Lung (tissue), 12 donors: ENCODE measurements around the gene C6orf58. TPM values are rescaled to one million over a fixed set of nuclear protein-coding genes. Genes with fewer than 3 reads are reported as not detected.

Experiments
- ATAC-seq: fragments of 200-7000 bp; cut with Tn5 transposase; one replicate; pipeline ENCODE4 v1.9.1; 2020; ENCODE audit warnings: moderate number of reproducible peaks; ENCODE audit not compliant: insufficient read depth, low FRiP score
- DNase-seq, 3 donors: peaks; one replicate each; pipeline ENCODE4 v3.0.0-alpha.2; 2013 to 2017
- H3K27ac ChIP-seq, 2 donors: one replicate each; pipeline ENCODE4 v1.5.1; 2013; ENCODE audit warnings: mild to moderate bottlenecking in 2 of 2, moderate library complexity in 2 of 2, control low read depth in 1 of 2, inconsistent platforms in 1 of 2, low read depth in 1 of 2, low read length in 1 of 2
- H3K27me3 ChIP-seq, 3 donors: one replicate each; pipeline ENCODE4 v1.5.1; 2013; ENCODE audit warnings: low read length in 2 of 3; ENCODE audit not compliant: control insufficient read depth in 3 of 3, insufficient read depth in 3 of 3
- H3K36me3 ChIP-seq, 4 donors: one replicate each; pipeline ENCODE4 v1.5.1; 2013; ENCODE audit warnings: low read length in 4 of 4, mild to moderate bottlenecking in 1 of 4, moderate library complexity in 1 of 4; ENCODE audit not compliant: control insufficient read depth in 4 of 4, insufficient read depth in 4 of 4
- H3K4me1 ChIP-seq, 5 donors: one replicate each; pipeline ENCODE4 v1.5.1; 2013; ENCODE audit warnings: low read length in 5 of 5, mild to moderate bottlenecking in 2 of 5, moderate library complexity in 1 of 5; ENCODE audit not compliant: control insufficient read depth in 5 of 5, insufficient read depth in 5 of 5
- H3K4me3 ChIP-seq: one replicate; pipeline ENCODE4 v1.5.1; 2013; ENCODE audit warnings: mild to moderate bottlenecking, control low read depth, moderate library complexity
- H3K9ac ChIP-seq, 2 donors: one replicate each; pipeline ENCODE4 v1.5.1; 2013; ENCODE audit warnings: low read length in 2 of 2, control low read depth in 1 of 2; ENCODE audit not compliant: insufficient read depth in 1 of 2
- H3K9me3 ChIP-seq, 4 donors: one replicate each; pipeline ENCODE4 v1.5.1; 2013; ENCODE audit warnings: low read length in 3 of 4, mild to moderate bottlenecking in 1 of 4, moderate library complexity in 1 of 4; ENCODE audit not compliant: control insufficient read depth in 4 of 4, insufficient read depth in 3 of 4
- CTCF ChIP-seq: IDR thresholded peaks from 2 replicates; pipeline ENCODE4 v1.5.1; 2012; ENCODE audit warnings: mild to moderate bottlenecking; ENCODE audit errors: control extremely low read depth, extremely low read depth
- WGBS, 2 donors: extraction: QIAGEN DNeasy Blood & Tissue Kit; methylation state at CpG; one replicate each; pipeline ENCODE4 v1.1.7; 2013; 5-methylcytosine and 5-hydroxymethylcytosine counted together
- polyA plus RNA-seq, 2 donors: library from polyadenylated mRNA; stranded (reverse); fragments of 200-250 nt; gene quantifications; one replicate each; pipeline ENCODE4 v1.2.1, GENCODE V29; 2013
- total RNA-seq, 2 donors: library from RNA; depleted of rRNA in 1 of 2; stranded (reverse); fragments of >200 nt in 1 of 2; gene quantifications; one replicate each; pipeline ENCODE4 v1.2.1, GENCODE V29; 2014 to 2021
- donor health status: control.
- donor health status: control.
- donor health status: Bipolar disorder and iron deficiency.
- donor health status: healthy.
- donor health status: DM: yes; HTN: yes; CAD: no.

Gene C6orf58
- total and polyA plus RNA-seq, 4 donors: 0.08 to 0.12 TPM; not detected in 2

GRCh38 chr6:127550403-127550802, 26.6 kb upstream of the C6orf58 start:
- no peak for DNase-seq
- H3K36me3 ChIP-seq: no peaks in the 10 kb centered on the region

GRCh38 chr6:127554435-127555006, 22.5 kb upstream of the C6orf58 start:
- no peak overlapping the region for H3K27ac ChIP-seq
- no peaks in the 10 kb centered on the region for H3K36me3 ChIP-seq
- no peak for TF ChIP-seq CTCF
- 40 to 50% methylated on average over 2 of the region's 2 CpGs for WGBS, 2 donors
- DNase-seq (peak in 2 of 3 donors; percentile 11 to 12), ATAC-seq (no peak)
- no peaks in the 10 kb centered on the region for H3K27me3 ChIP-seq
- no peak overlapping the region for H3K9ac ChIP-seq
- H3K4me1 ChIP-seq: no peaks in the 10 kb centered on the region
- peaks cover 0 to 2% (median 0%) of the 10 kb centered on the region in 4 donors for H3K9me3 ChIP-seq
- H3K4me3 ChIP-seq: no peak overlapping the region

More at GRCh38 chr6:127550403-127550802, 26.6 kb upstream of the C6orf58 start:
- peak; percentile 67 for ATAC-seq
- no peak for TF ChIP-seq CTCF
- H3K27ac ChIP-seq: no peak overlapping the region
- H3K9ac ChIP-seq: no peak overlapping the region
- no peaks in the 10 kb centered on the region for H3K27me3 ChIP-seq
- no peaks in the 10 kb centered on the region for H3K4me1 ChIP-seq
- no peak overlapping the region for H3K4me3 ChIP-seq
- no peaks in the 10 kb centered on the region for H3K9me3 ChIP-seq

- Histone ChIP-seq H3K9ac (no peak overlapping the region), H3K36me3 (no peaks in the 10 kb centered on the region), H3K9me3 (peaks cover 0 to 2% (median 0%) of the 10 kb centered on the region in 4 donors), H3K27me3 (no peaks in the 10 kb centered on the region), H3K4me1 (no peaks in the 10 kb centered on the region), H3K4me3 (no peak overlapping the region), H3K27ac (no peak overlapping the region)
- DNase-seq: no peak
- 46 to 80% methylated on average over 1 of the region's 1 CpG for WGBS, 2 donors
- TF ChIP-seq CTCF: no peak
- no peak for ATAC-seq
Observed at GRCh38 chr6:127561660-127562059, 15.3 kb upstream of the C6orf58 start.

- Histone ChIP-seq H3K36me3 (no peaks in the 10 kb centered on the region), H3K9ac (no peak overlapping the region), H3K27ac (no peak overlapping the region), H3K27me3 (no peaks in the 10 kb centered on the region), H3K9me3 (no peaks in the 10 kb centered on the region), H3K4me1 (no peaks in the 10 kb centered on the region), H3K4me3 (no peak overlapping the region)
- DNase-seq: no peak
- WGBS, 2 donors: 87 to 90% methylated on average over 3 of the region's 3 CpGs
- no peak for TF ChIP-seq CTCF
- no peak for ATAC-seq
Observed at GRCh38 chr6:127564761-127565160, 12.2 kb upstream of the C6orf58 start.
